DOHH2 (cell line): ENCODE results near the gene UROC1.

Experiments used
- CTCF ChIP-seq: fragments of 200-600 bp; sonication (generic); IDR thresholded peaks from one replicate; pipeline ENCODE4 v1.5.1; 2014; ENCODE audit warnings: antibody characterized with exemption, mild to moderate bottlenecking, low read depth, low read length; ENCODE audit not compliant: poor library complexity, severe bottlenecking
- EZH2phosphoT487 ChIP-seq: fragments of 200-600 bp; sonication (generic); IDR thresholded peaks from 2 replicates; pipeline ENCODE4 v1.6.1; 2017; ENCODE audit warnings: borderline replicate concordance, mild to moderate bottlenecking, antibody characterized with exemption, low read length, moderate library complexity, mixed read lengths

GRCh38 chr3:126557761-126558160 lies 40.2 kb upstream of the UROC1 start:
- no peak for TF ChIP-seq CTCF
- no peak for TF ChIP-seq EZH2phosphoT487
